GM23338 (cell line): ENCODE measurements around the gene MOB2. TPM values are rescaled to one million over a fixed set of nuclear protein-coding genes. Genes with fewer than 3 reads are reported as not detected.

Experiments used
- ATAC-seq: fragments of 200-7000 bp; cut with Tn5 transposase; 3 replicates; pipeline ENCODE4 v1.9.1; 2020
- DNase-seq: peaks from one replicate; pipeline ENCODE4 v3.0.0-alpha.2; 2015; ENCODE audit warnings: low spot score
- H2AFZ ChIP-seq: fragments of 200-600 bp; sonication (generic); 2 replicates; pipeline ENCODE4 v1.8.0; 2016; ENCODE audit warnings: antibody characterized with exemption, mild to moderate bottlenecking, moderate library complexity
- H3F3A ChIP-seq: fragments of 200-600 bp; sonication (generic); replicated peaks from 2 replicates; pipeline ENCODE4 v1.8.0; 2017; ENCODE audit warnings: antibody characterized with exemption, mixed run types, low read depth
- H3K27ac ChIP-seq: fragments of 200-600 bp; sonication (generic); 2 replicates; pipeline ENCODE4 v1.6.1; 2016; ENCODE audit warnings: low read depth
- H3K27me3 ChIP-seq: fragments of 200-600 bp; sonication (generic); 2 replicates; pipeline ENCODE4 v1.8.0; 2016; ENCODE audit warnings: mild to moderate bottlenecking, mixed run types, moderate library complexity; ENCODE audit not compliant: insufficient read depth
- H3K36me3 ChIP-seq: fragments of 200-600 bp; sonication (generic); 2 replicates; pipeline ENCODE4 v1.8.0; 2016; ENCODE audit warnings: mild to moderate bottlenecking; ENCODE audit not compliant: insufficient read depth
- H3K4me1 ChIP-seq: fragments of 200-600 bp; sonication (generic); 2 replicates; pipeline ENCODE4 v1.8.0; 2016; ENCODE audit warnings: mild to moderate bottlenecking, moderate library complexity; ENCODE audit not compliant: insufficient read depth
- H3K4me2 ChIP-seq: fragments of 200-600 bp; sonication (generic); 2 replicates; pipeline ENCODE4 v1.7.1; 2017; ENCODE audit warnings: mixed run types
- H3K4me3 ChIP-seq: fragments of 200-600 bp; sonication (generic); 2 replicates; pipeline ENCODE4 v1.6.1; 2016; ENCODE audit warnings: mixed run types
- H3K79me2 ChIP-seq: fragments of 200-600 bp; sonication (generic); replicated peaks from 2 replicates; pipeline ENCODE4 v1.8.0; 2017; ENCODE audit warnings: mild to moderate bottlenecking; ENCODE audit not compliant: insufficient read depth
- H3K9me2 ChIP-seq: fragments of 200-600 bp; sonication (generic); 2 replicates; pipeline ENCODE4 v1.8.0; 2017; ENCODE audit not compliant: insufficient read depth
- H4K20me1 ChIP-seq: fragments of 200-600 bp; sonication (generic); replicated peaks from 2 replicates; pipeline ENCODE4 v1.8.0; 2017; ENCODE audit warnings: mild to moderate bottlenecking; ENCODE audit not compliant: insufficient read depth
- H3K27ac Mint-ChIP-seq: 2 replicates; pipeline ENCODE4 v1.8.0; 2020; ENCODE audit warnings: inconsistent platforms, mild to moderate bottlenecking, moderate library complexity, mixed read lengths
- H3K27me3 Mint-ChIP-seq: 3 replicates; pipeline ENCODE4 v1.8.0; 2022; ENCODE audit warnings: low read depth, mild to moderate bottlenecking, moderate library complexity, mixed read lengths, inconsistent platforms; ENCODE audit not compliant: insufficient read depth, poor library complexity
- H3K36me3 Mint-ChIP-seq: 3 replicates; pipeline ENCODE4 v1.8.0; 2021; ENCODE audit warnings: low read depth, mild to moderate bottlenecking, inconsistent platforms, moderate library complexity, mixed read lengths
- H3K4me1 Mint-ChIP-seq: 3 replicates; pipeline ENCODE4 v1.8.0; 2020; ENCODE audit warnings: mild to moderate bottlenecking, inconsistent platforms, mixed read lengths
- H3K4me3 Mint-ChIP-seq: 3 replicates; pipeline ENCODE4 v1.8.0; 2021; ENCODE audit warnings: moderate library complexity, mild to moderate bottlenecking, inconsistent platforms, mixed read lengths
- H3K9me3 Mint-ChIP-seq: 3 replicates; pipeline ENCODE4 v1.8.0; 2020; ENCODE audit warnings: moderate library complexity, mild to moderate bottlenecking, inconsistent platforms, mixed read lengths
- CREB1 ChIP-seq: fragments of 250-450 bp; sonication (Bioruptor Pico); IDR thresholded peaks from 2 replicates; pipeline ENCODE4 v1.5.0; 2020; ENCODE audit warnings: low read depth, mild to moderate bottlenecking, moderate library complexity
- EZH2 ChIP-seq: fragments of 200-600 bp; sonication (generic); IDR thresholded peaks from one replicate; pipeline ENCODE4 v1.8.0; 2017; ENCODE audit warnings: antibody characterized with exemption, mild to moderate bottlenecking, low read depth; ENCODE audit not compliant: unreplicated experiment
- EZH2phosphoT487 ChIP-seq: fragments of 200-600 bp; sonication (generic); IDR thresholded peaks from one replicate; pipeline ENCODE4 v1.8.1; 2018; ENCODE audit warnings: antibody characterized with exemption; ENCODE audit not compliant: unreplicated experiment
- JUNB ChIP-seq: IDR thresholded peaks from one replicate; pipeline ENCODE4 v1.6.1; 2016; ENCODE audit warnings: antibody characterized with exemption; ENCODE audit not compliant: unreplicated experiment
- NANOG ChIP-seq: IDR thresholded peaks from 2 replicates; pipeline ENCODE4 v1.6.1; 2016; ENCODE audit warnings: antibody characterized with exemption, borderline replicate concordance
- STAT1 ChIP-seq: IDR thresholded peaks from one replicate; pipeline ENCODE4 v1.6.1; 2016; ENCODE audit warnings: antibody characterized with exemption; ENCODE audit not compliant: unreplicated experiment
- ZNF331 ChIP-seq: fragments of 250-450 bp; sonication (Bioruptor Pico); IDR thresholded peaks from 2 replicates; pipeline ENCODE4 v1.5.0; 2020; ENCODE audit warnings: low read depth, mild to moderate bottlenecking, moderate library complexity
- ZNF462 ChIP-seq: fragments of 250-450 bp; sonication (Bioruptor Pico); IDR thresholded peaks from 2 replicates; pipeline ENCODE4 v1.5.0; 2020; ENCODE audit warnings: mild to moderate bottlenecking, moderate library complexity
- polyA plus RNA-seq: library from polyadenylated mRNA; unstranded; fragments of >200 nt; fragmentation: Nextera tagmentation; extraction: Ambion mirVana; gene quantifications from 2 replicates; pipeline ENCODE4 v1.2.1, GENCODE V29; 2016
- total RNA-seq: library from RNA; depleted of rRNA; stranded (reverse); fragments of >200 nt; shearing (Covaris generic); gene quantifications from 2 replicates; pipeline ENCODE4 v1.2.3, GENCODE V29; 2014
- TF ChIP-seq, protein P1 (sequence below): IDR thresholded peaks from 2 replicates; pipeline ENCODE4 v1.6.1; 2016; ENCODE audit warnings: antibody characterized with exemption
- TF ChIP-seq, protein P2 (sequence below), 2 experiments: fragments of 200-600 bp in 1 of 2; sonication (generic) in 1 of 2; conservative IDR thresholded peaks; 2 replicates each; pipeline versions ENCODE4 v1.5.1 to v1.6.1; 2016 to 2017; ENCODE audit warnings: antibody characterized with exemption in 2 of 2, low read depth in 2 of 2, mild to moderate bottlenecking in 2 of 2, moderate library complexity in 1 of 2

MOB2 gene
- total and polyA plus RNA-seq, 2 experiments from 2014 or later = 10.1 to 19.7 TPM

- TF ChIP-seq, protein P1, sequence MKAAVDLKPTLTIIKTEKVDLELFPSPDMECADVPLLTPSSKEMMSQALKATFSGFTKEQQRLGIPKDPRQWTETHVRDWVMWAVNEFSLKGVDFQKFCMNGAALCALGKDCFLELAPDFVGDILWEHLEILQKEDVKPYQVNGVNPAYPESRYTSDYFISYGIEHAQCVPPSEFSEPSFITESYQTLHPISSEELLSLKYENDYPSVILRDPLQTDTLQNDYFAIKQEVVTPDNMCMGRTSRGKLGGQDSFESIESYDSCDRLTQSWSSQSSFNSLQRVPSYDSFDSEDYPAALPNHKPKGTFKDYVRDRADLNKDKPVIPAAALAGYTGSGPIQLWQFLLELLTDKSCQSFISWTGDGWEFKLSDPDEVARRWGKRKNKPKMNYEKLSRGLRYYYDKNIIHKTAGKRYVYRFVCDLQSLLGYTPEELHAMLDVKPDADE = no peak
- TF ChIP-seq ZNF331 (CRISPR knock-in tag) (no peak), NANOG (no peak), EZH2 (no peak)
- TF ChIP-seq, protein P2, sequence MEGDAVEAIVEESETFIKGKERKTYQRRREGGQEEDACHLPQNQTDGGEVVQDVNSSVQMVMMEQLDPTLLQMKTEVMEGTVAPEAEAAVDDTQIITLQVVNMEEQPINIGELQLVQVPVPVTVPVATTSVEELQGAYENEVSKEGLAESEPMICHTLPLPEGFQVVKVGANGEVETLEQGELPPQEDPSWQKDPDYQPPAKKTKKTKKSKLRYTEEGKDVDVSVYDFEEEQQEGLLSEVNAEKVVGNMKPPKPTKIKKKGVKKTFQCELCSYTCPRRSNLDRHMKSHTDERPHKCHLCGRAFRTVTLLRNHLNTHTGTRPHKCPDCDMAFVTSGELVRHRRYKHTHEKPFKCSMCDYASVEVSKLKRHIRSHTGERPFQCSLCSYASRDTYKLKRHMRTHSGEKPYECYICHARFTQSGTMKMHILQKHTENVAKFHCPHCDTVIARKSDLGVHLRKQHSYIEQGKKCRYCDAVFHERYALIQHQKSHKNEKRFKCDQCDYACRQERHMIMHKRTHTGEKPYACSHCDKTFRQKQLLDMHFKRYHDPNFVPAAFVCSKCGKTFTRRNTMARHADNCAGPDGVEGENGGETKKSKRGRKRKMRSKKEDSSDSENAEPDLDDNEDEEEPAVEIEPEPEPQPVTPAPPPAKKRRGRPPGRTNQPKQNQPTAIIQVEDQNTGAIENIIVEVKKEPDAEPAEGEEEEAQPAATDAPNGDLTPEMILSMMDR (conservative IDR thresholded peaks at IDR 0.05; ENCODE audit: low read depth in 2 of 2) = no peak
These were observed 29.3 kb downstream of the MOB2 start (continued) for GRCh38 chr11:1457326-1457680.

- Mint-ChIP-seq H3K4me1 (peaks cover 5% of the 10 kb centered on the region; the same call in 2 of the 3 replicates), H3K4me3 (no peak overlapping the region), H3K27me3 (peaks cover 5% of the 10 kb centered on the region), H3K9me3 (no peaks in the 10 kb centered on the region), H3K36me3 (peaks cover 4% of the 10 kb centered on the region; the same call in 1 of the 3 replicates), H3K27ac (no peak overlapping the region)
- H3K27ac ChIP-seq = no peak overlapping the region
- no peaks in the 10 kb centered on the region for H3F3A ChIP-seq
- no peaks in the 10 kb centered on the region for H3K79me2 ChIP-seq
- 0 out of 2 replicates have a peak, but pooled peaks cover 2% of the 10 kb centered on the region for H3K4me1 ChIP-seq
- ATAC-seq = no peak
- H2AFZ ChIP-seq = no peak overlapping the region
- H3K9me2 ChIP-seq = no peaks in the 10 kb centered on the region
- DNase-seq = no peak
- no peak overlapping the region for H3K4me3 ChIP-seq
- no peaks in the 10 kb centered on the region for H3K36me3 ChIP-seq
- no peaks in the 10 kb centered on the region for H4K20me1 ChIP-seq
- no peaks in the 10 kb centered on the region for H3K27me3 ChIP-seq
- H3K4me2 ChIP-seq = no peak overlapping the region
- TF ChIP-seq EZH2 (no peak), EZH2phosphoT487 (no peak), CREB1 (no peak), JUNB (no peak), NANOG (no peak), ZNF462 (CRISPR knock-in tag) (no peak), STAT1 (no peak)
- TF ChIP-seq, protein P1 = no peak
- TF ChIP-seq, protein P2 (conservative IDR thresholded peaks at IDR 0.05; ENCODE audit: low read depth in 2 of 2) = no peak
These were observed 29.8 kb downstream of the MOB2 start for GRCh38 chr11:1456596-1457325.
